Measurements from ENCODE around the gene TP53I11.

The TP53I11 gene

GRCh38 chr11:44954051-44954906, 3.6 kb upstream of the TP53I11 start:
- no peak overlapping the region for H3K27ac Mint-ChIP-seq
- no peak overlapping the region for H3K4me3 Mint-ChIP-seq
- no peaks in the 10 kb centered on the region for H3K36me3 Mint-ChIP-seq
- no peaks in the 10 kb centered on the region for H3K9me3 Mint-ChIP-seq (ENCODE audit: low read depth)
- H3K27me3 Mint-ChIP-seq = no peaks in the 10 kb centered on the region
- peaks cover under 1% of the 10 kb centered on the region for H3K4me1 Mint-ChIP-seq (ENCODE audit: low read depth)

- H3K27me3 Mint-ChIP-seq = no peaks in the 10 kb centered on the region
- H3K36me3 Mint-ChIP-seq = no peaks in the 10 kb centered on the region
- no peak overlapping the region for H3K27ac Mint-ChIP-seq
- no peak overlapping the region for H3K4me3 Mint-ChIP-seq
- H3K9me3 Mint-ChIP-seq (ENCODE audit: low read depth) = no peaks in the 10 kb centered on the region
- peaks cover 3% of the 10 kb centered on the region for H3K4me1 Mint-ChIP-seq (ENCODE audit: low read depth)
Measured at GRCh38 chr11:44952500-44953260, 2.0 kb upstream of the TP53I11 start.

GRCh38 chr11:44952082-44952481, 1.4 kb upstream of the TP53I11 start:
- Mint-ChIP-seq H3K27me3 (no peaks in the 10 kb centered on the region), H3K36me3 (no peaks in the 10 kb centered on the region), H3K4me3 (peak overlapping the region; percentile 10), H3K4me1 (ENCODE audit: low read depth) (peaks cover 3% of the 10 kb centered on the region), H3K9me3 (ENCODE audit: low read depth) (no peaks in the 10 kb centered on the region), H3K27ac (no peak overlapping the region)

GRCh38 chr11:44950031-44950624, 555 bp downstream of the TP53I11 start:
- Mint-ChIP-seq H3K36me3 (no peaks in the 10 kb centered on the region), H3K4me1 (ENCODE audit: low read depth) (peaks cover 3% of the 10 kb centered on the region), H3K27ac (no peak overlapping the region), H3K9me3 (ENCODE audit: low read depth) (no peaks in the 10 kb centered on the region), H3K4me3 (peak overlapping the region; percentile 63), H3K27me3 (no peaks in the 10 kb centered on the region)

- Mint-ChIP-seq H3K4me1 (ENCODE audit: low read depth) (peaks cover 3% of the 10 kb centered on the region), H3K9me3 (ENCODE audit: low read depth) (no peaks in the 10 kb centered on the region)
Measured at GRCh38 chr11:44949160-44950030, 1.3 kb downstream of the TP53I11 start.

GRCh38 chr11:44948155-44948554, 2.5 kb downstream of the TP53I11 start:
- Mint-ChIP-seq H3K4me1 (ENCODE audit: low read depth) (peaks cover 8% of the 10 kb centered on the region), H3K9me3 (ENCODE audit: low read depth) (no peaks in the 10 kb centered on the region), H3K4me3 (no peak overlapping the region), H3K27me3 (no peaks in the 10 kb centered on the region), H3K36me3 (no peaks in the 10 kb centered on the region), H3K27ac (no peak overlapping the region)

More at GRCh38 chr11:44949160-44950030, 1.3 kb downstream of the TP53I11 start:
- Mint-ChIP-seq H3K4me3 (peak overlapping the region; percentile 87), H3K27ac (no peak overlapping the region), H3K36me3 (no peaks in the 10 kb centered on the region), H3K27me3 (no peaks in the 10 kb centered on the region)

- H3K36me3 Mint-ChIP-seq = no peaks in the 10 kb centered on the region
- H3K9me3 Mint-ChIP-seq (ENCODE audit: low read depth) = no peaks in the 10 kb centered on the region
- peaks cover 8% of the 10 kb centered on the region for H3K4me1 Mint-ChIP-seq (ENCODE audit: low read depth)
- no peak overlapping the region for H3K4me3 Mint-ChIP-seq
- H3K27ac Mint-ChIP-seq = no peak overlapping the region
- H3K27me3 Mint-ChIP-seq = no peaks in the 10 kb centered on the region
Measured at GRCh38 chr11:44947114-44947513, 3.6 kb downstream of the TP53I11 start.

GRCh38 chr11:44946263-44946662, 4.4 kb downstream of the TP53I11 start:
- Mint-ChIP-seq H3K9me3 (ENCODE audit: low read depth) (no peaks in the 10 kb centered on the region), H3K36me3 (no peaks in the 10 kb centered on the region), H3K4me3 (no peak overlapping the region), H3K4me1 (ENCODE audit: low read depth) (peaks cover 8% of the 10 kb centered on the region), H3K27ac (no peak overlapping the region), H3K27me3 (no peaks in the 10 kb centered on the region)

- Mint-ChIP-seq H3K4me1 (ENCODE audit: low read depth) (peaks cover 8% of the 10 kb centered on the region), H3K4me3 (no peak overlapping the region), H3K27me3 (no peaks in the 10 kb centered on the region), H3K27ac (no peak overlapping the region), H3K9me3 (ENCODE audit: low read depth) (no peaks in the 10 kb centered on the region), H3K36me3 (no peaks in the 10 kb centered on the region)
Measured at GRCh38 chr11:44945666-44946065, 5.0 kb downstream of the TP53I11 start.

- H3K4me1 Mint-ChIP-seq (ENCODE audit: low read depth) = peaks cover 8% of the 10 kb centered on the region
- no peaks in the 10 kb centered on the region for H3K36me3 Mint-ChIP-seq
- no peak overlapping the region for H3K4me3 Mint-ChIP-seq
- no peaks in the 10 kb centered on the region for H3K27me3 Mint-ChIP-seq
- no peak overlapping the region for H3K27ac Mint-ChIP-seq
- no peaks in the 10 kb centered on the region for H3K9me3 Mint-ChIP-seq (ENCODE audit: low read depth)
Measured at GRCh38 chr11:44944853-44945235, 5.8 kb downstream of the TP53I11 start.

- no peaks in the 10 kb centered on the region for H3K27me3 Mint-ChIP-seq
- H3K36me3 Mint-ChIP-seq = no peaks in the 10 kb centered on the region
- no peaks in the 10 kb centered on the region for H3K9me3 Mint-ChIP-seq (ENCODE audit: low read depth)
- no peak overlapping the region for H3K27ac Mint-ChIP-seq
- no peak overlapping the region for H3K4me3 Mint-ChIP-seq
- H3K4me1 Mint-ChIP-seq (ENCODE audit: low read depth) = peaks cover 8% of the 10 kb centered on the region
Measured at GRCh38 chr11:44944181-44944852, 6.4 kb downstream of the TP53I11 start.

- no peaks in the 10 kb centered on the region for H3K9me3 Mint-ChIP-seq (ENCODE audit: low read depth)
- H3K4me3 Mint-ChIP-seq = no peak overlapping the region
- peaks cover 5% of the 10 kb centered on the region for H3K4me1 Mint-ChIP-seq (ENCODE audit: low read depth)
- no peaks in the 10 kb centered on the region for H3K36me3 Mint-ChIP-seq
- H3K27ac Mint-ChIP-seq = no peak overlapping the region
- no peaks in the 10 kb centered on the region for H3K27me3 Mint-ChIP-seq
Measured at GRCh38 chr11:44943696-44944095, 7.0 kb downstream of the TP53I11 start.

GRCh38 chr11:44943118-44943517, 7.6 kb downstream of the TP53I11 start:
- H3K4me1 Mint-ChIP-seq (ENCODE audit: low read depth) = peaks cover 5% of the 10 kb centered on the region
- no peak overlapping the region for H3K27ac Mint-ChIP-seq
- no peaks in the 10 kb centered on the region for H3K36me3 Mint-ChIP-seq
- no peaks in the 10 kb centered on the region for H3K9me3 Mint-ChIP-seq (ENCODE audit: low read depth)
- no peak overlapping the region for H3K4me3 Mint-ChIP-seq
- H3K27me3 Mint-ChIP-seq = no peaks in the 10 kb centered on the region

Measured in activated naive CD8-positive, alpha-beta T cell (primary cell).